SKM-1 treated with dmso at 0.1 percent for 144 hours (cell line): ENCODE measurements around the gene CAMKMT.

Experiments
- DNase-seq: peaks from one replicate; lab custom pipeline; 2025; ENCODE audit not compliant: unreplicated experiment; lab: John Stamatoyannopoulos, UW

The CAMKMT gene

DNA sequence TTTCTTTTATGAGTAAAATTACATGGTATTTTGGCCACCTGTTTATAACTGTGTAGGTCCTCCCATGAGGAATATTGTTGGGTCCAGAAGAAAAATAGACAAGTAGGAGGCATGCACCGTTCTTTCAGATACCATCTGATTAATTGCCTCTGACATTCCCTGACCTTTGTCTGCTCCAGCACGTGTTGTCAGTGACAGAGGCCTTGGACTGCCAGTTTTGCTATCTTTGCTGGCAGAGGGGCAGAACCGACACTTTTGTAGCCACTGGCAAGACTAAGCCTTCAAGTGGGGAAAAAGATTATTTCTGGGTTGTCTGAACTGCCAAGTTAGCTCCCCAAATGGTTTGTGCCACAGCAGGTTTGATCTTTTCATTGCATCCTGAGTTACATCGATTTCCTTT, 276.9 kb downstream of the CAMKMT start:
- DNase-seq: no peak

- DNase-seq: no peak
Observed at GRCh38 chr2:44639399-44639798, 277.7 kb downstream of the CAMKMT start.

GRCh38 chr2:44642123-44642857, 280.5 kb downstream of the CAMKMT start:
- DNase-seq: no peak

DNA sequence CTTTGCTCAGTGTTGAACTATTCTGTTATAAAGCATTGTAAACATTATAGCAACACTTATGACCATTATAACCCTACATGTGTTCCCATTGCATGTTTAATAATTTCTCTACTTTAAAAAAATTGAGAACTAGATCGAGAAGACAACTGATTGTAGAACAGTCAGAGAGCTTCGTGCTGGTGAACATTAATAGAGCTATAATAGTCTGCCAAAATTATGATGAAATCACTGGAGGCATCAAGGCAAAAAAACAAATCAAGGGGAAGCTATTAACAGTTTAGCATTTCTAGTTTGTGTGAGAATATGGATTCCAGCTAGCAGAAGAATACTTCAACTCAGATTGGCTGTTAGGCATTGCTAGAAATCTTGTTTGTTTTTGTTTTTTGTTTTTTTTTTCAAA, 284.2 kb downstream of the CAMKMT start:
- DNase-seq: no peak

GRCh38 chr2:44649381-44649780, 287.6 kb downstream of the CAMKMT start:
- DNase-seq: no peak

GRCh38 chr2:44650796-44651195, 289.0 kb downstream of the CAMKMT start:
- DNase-seq: no peak

DNA sequence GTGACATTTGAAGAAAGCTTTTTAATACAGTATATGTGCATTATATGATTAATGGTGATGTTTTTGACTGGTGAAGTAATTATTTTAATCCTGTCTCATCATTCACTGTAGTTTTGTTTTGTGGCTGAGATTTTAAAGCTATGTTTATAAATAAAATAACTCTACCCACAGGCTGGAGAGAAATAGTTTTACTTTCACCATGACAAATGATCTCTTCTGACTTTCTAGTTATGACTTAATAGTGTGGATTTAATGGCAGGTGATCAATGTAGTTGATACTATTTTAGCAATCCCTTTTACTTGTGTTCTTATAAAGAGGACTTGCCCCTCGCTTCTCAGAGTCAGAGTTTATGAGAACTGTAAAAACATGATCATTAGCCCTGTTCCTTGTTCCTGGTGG, 290.2 kb downstream of the CAMKMT start:
- DNase-seq: no peak

DNA sequence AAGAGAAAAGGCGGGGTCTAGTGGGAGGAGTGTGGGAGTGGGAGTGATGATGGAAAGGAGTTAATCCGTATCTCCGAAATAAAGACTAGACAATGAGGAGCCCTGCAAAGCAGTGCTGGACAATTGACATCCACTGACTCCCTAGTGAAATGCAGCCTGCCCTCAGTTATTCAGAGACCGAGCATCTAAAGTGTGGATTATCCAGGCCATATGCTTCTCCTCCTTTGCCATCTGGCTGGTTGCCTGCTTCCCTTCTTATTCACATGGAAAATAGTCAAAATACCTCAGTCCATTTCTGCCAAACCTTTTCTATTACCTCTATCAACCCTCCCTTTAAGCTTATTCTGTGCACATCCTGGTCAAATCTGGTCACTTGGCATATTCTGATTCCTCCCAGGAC, 291.0 kb downstream of the CAMKMT start:
- DNase-seq: no peak

DNA sequence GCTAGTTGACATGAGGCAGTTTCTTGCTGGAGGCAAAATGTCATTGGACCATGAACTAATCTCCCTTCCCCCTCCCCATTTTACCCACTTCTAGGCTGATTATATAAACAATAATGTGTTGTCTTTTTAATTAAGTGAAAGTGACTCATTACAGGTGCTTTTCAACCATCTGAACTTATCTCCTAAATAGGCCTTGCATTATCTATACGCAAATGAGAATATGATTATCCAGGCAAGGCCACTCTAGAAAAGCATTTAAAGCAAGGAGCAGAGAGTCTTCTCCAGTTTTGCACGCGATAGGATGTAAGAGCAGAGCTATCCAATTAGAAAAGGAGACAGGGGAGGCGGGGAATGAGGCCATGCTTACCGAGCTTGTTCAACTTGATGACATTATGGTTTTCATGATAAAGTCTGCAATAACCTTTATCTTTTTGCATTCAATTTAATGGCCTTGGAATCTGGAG, 293.7 kb downstream of the CAMKMT start:
- DNase-seq: no peak

- DNase-seq: no peak
Observed at GRCh38 chr2:44656460-44656859, 294.7 kb downstream of the CAMKMT start.

DNA sequence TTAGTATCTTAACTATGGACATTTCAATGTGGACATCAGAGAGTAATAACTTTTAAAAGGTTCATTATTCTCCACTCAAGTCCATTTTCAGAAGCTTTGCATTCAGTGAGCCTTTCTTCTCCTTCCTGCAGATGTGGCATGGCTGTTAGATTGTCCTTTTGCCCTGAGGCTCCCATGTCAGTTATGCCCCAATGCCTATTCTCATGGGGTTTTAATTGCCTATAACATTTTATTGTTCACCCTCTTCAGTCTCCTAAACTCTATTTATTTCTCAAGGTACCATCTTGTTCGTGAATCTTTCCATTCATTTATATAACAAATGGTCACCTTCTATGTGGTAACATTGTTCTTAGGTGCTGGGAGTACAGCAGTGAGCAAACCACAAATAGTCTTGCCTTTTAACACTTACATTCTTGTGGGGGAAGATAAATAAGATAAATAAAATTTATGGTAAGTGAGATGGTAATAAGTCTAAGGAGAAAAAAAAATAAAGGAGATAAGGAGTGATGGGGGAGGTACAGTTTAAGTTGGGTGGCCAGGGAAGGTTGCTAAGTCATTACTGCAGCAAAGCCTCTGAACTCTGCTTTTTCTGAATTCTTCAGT, 301.8 kb downstream of the CAMKMT start:
- no peak for DNase-seq

GRCh38 chr2:44668336-44668735, 306.6 kb downstream of the CAMKMT start:
- no peak for DNase-seq

GRCh38 chr2:44671276-44671675, 309.5 kb downstream of the CAMKMT start:
- no peak for DNase-seq

DNA sequence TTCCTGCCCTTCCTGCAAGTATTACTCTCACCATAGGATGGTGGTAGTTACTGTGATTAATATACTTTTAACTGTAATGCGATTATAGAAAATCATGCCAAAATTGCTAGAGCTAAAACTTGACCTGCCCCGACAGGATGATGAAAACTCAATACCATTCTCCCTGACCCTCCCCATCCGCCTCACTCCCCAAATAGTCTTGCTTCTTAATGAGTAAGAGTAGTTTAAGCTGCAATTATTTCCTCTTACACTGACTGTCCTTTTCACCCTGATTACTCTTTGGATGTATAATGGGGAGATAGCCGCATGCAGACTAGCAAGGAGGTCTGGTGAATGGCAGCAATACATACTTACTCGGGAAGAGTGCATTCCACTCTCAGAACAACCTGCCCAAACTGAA, 310.2 kb downstream of the CAMKMT start:
- no peak for DNase-seq

GRCh38 chr2:44672431-44672830, 310.7 kb downstream of the CAMKMT start:
- no peak for DNase-seq

DNA sequence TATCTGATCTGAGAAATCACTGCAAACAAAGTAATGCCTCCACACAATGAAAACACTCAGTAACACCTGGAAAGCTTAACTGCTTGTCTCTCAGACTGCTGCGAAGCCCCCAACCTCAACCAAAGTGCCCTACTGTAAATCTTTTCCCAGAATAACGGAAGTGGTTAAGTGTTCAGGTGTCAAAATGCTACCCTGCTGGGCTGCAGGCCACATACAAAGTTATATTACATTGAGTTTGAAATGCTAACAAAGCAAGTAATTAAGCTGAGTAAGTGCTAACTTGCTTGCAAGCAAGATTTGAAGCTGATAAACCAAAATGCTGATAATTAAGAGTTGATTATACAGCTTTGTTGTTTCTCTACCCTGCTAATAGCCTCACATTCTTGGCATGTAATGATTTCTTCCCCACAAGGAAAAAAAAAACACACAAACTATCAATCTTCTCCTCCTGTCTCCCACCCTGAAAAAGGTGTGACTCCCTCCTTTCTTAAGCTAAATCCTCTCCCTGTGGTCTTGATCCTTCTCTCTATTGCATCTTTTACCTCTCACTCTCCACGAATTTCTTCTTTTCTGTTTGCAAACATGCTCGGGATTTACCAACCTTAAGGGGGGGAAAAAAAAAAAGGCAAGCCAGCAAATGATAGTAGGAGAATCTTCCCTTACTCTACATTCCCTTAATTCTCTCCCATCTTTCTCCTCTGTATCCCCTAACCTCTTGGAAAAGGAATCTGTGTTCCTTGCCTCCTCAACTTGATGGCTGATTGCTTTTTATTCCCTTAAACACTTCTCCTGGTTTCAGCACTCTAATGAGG, 312.9 kb downstream of the CAMKMT start:
- no peak for DNase-seq

DNA sequence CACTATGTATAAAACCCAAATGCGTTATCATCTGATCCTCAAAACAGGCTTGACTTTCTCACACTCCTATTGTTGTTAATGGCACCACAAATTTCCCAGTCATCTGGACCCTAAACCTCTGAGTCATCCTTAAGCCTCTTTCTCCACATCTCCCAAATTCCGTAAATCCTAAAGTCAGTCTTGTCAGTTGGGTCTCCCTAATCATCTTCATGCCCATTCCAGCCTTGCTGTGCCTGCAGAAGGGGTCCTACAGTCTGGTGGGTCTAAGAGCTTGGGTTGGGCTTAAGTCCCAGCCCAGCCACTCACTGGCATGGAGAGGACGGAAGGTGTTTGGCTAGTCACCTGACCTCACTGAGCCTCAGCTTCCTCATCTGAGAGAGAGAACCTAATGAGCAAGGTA, 314.6 kb downstream of the CAMKMT start:
- DNase-seq: no peak

DNA sequence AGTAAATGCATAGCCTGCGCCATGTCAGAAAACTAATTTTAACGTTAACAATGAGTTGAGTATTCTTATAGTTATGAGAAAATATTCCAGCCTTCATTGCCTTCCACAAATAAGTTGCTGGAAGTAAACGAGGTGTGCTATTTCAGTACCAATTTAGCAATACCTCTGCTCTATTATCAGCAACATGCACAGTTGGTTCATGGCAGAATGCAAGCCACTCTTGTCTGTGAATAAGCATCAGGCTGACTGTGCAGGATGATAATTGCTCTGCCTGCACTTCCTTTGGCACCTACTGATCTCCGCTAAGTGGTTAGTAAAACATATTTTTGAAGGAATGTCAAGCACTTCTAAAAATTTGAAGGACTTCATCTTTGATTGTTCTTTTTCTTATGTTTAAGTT, 317.8 kb downstream of the CAMKMT start:
- DNase-seq: no peak

GRCh38 chr2:44679990-44680389, 318.2 kb downstream of the CAMKMT start:
- DNase-seq: no peak

GRCh38 chr2:44680424-44680971, 318.8 kb downstream of the CAMKMT start:
- no peak for DNase-seq

DNA sequence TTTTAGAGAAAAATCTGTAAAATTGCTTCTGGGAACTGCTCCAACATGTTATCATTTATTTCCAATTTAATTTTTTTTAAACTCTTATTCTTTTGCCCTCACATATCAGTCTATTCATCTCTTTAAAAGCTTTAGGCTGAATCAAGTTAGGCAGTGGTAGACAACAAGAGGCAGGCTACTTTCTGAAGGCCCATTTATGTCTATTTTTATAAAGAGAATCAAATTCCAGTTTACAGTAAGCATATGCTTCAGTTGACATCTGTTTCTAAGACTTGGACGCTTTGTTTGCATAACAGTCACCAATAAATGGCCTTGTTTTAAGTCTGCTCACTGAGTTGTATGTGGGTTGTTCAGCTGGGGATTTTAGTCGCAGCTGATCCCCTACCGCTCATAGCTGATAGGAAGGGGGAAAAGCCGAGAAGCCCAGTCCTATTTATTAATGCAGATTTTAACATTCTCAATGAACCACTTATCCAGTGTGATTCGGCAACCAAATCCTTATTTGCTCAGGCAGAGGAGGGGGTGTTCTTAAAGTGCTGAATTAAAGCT, 319.3 kb downstream of the CAMKMT start:
- no peak for DNase-seq
